ENCODE data around the gene FN3K.

DNA sequence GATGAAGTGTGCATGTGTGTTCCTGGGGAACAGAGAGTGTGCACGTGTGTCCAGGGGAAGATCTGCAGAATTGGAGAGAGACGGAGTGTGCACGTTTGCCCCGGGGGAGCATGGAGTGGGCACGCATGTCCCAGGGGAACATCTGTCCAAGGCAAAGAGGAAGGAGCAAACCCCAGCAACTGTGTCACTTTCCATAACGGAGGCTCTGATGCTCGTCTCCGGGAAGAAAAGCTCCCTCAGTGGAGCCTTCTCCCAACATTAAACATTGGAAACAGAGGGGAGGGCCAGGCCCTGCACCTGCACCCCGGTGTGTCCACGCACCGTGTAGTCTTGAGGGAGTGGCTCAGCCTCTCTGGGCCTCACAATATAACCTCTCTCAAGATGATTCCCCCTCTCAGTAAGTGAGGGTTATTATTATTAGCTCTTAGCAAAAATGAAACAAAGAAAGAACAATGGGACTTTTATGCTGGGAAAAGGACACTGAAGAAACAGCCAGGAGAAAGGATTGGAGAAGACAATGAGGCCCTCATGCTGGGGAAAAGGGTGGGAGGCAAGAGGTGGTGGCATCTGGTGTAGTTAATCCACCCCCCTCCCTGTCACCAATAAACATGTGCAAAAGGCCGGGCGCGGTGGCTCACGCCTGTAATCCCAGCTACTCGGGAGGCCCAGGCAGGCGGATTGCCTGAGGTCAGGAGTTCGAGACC, 44.5 kb upstream of the FN3K start:
- TF ChIP-seq, protein P1, sequence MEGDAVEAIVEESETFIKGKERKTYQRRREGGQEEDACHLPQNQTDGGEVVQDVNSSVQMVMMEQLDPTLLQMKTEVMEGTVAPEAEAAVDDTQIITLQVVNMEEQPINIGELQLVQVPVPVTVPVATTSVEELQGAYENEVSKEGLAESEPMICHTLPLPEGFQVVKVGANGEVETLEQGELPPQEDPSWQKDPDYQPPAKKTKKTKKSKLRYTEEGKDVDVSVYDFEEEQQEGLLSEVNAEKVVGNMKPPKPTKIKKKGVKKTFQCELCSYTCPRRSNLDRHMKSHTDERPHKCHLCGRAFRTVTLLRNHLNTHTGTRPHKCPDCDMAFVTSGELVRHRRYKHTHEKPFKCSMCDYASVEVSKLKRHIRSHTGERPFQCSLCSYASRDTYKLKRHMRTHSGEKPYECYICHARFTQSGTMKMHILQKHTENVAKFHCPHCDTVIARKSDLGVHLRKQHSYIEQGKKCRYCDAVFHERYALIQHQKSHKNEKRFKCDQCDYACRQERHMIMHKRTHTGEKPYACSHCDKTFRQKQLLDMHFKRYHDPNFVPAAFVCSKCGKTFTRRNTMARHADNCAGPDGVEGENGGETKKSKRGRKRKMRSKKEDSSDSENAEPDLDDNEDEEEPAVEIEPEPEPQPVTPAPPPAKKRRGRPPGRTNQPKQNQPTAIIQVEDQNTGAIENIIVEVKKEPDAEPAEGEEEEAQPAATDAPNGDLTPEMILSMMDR (conservative IDR thresholded peaks at IDR 0.05; ENCODE audit: low read length), result no peak
- TF ChIP-seq EZH2phosphoT487 (IDR thresholded peaks at IDR 0.05; ENCODE audit: borderline replicate concordance), result no peak

All from Loucy (cell line).